ENCODE measurements around the gene ASB11.
A peak's percentile ranks its signal among the peaks of the same experiment; 100 is the strongest.

Gene ASB11

GRCh38 chrX:15299941-15300851, 15.2 kb downstream of the ASB11 start:
- H3K4me2 ChIP-seq (ENCODE audit: low read length) = no peak overlapping the region
- H3F3A ChIP-seq (ENCODE audit: control insufficient read depth, insufficient read depth) = no peaks in the 10 kb centered on the region
- no peak overlapping the region for H3K27ac ChIP-seq (ENCODE audit: low read depth, low read length)
- no peaks in the 10 kb centered on the region for H3K9me3 ChIP-seq (ENCODE audit: control insufficient read depth, insufficient read depth, low read length)
- H3K27me3 ChIP-seq (ENCODE audit: control insufficient read depth, low read length) = no peaks in the 10 kb centered on the region
- H3K9me2 ChIP-seq (replicated peaks; ENCODE audit: control insufficient read depth, low read length) = no peaks in the 10 kb centered on the region
- no peaks in the 10 kb centered on the region for H3K36me3 ChIP-seq (ENCODE audit: control insufficient read depth, low read length)
- H4K20me1 ChIP-seq (ENCODE audit: control insufficient read depth, insufficient read depth, low read depth, low read length) = no peaks in the 10 kb centered on the region
- H3K79me2 ChIP-seq (ENCODE audit: control insufficient read depth, low read length) = no peaks in the 10 kb centered on the region
- TF ChIP-seq, protein P1, sequence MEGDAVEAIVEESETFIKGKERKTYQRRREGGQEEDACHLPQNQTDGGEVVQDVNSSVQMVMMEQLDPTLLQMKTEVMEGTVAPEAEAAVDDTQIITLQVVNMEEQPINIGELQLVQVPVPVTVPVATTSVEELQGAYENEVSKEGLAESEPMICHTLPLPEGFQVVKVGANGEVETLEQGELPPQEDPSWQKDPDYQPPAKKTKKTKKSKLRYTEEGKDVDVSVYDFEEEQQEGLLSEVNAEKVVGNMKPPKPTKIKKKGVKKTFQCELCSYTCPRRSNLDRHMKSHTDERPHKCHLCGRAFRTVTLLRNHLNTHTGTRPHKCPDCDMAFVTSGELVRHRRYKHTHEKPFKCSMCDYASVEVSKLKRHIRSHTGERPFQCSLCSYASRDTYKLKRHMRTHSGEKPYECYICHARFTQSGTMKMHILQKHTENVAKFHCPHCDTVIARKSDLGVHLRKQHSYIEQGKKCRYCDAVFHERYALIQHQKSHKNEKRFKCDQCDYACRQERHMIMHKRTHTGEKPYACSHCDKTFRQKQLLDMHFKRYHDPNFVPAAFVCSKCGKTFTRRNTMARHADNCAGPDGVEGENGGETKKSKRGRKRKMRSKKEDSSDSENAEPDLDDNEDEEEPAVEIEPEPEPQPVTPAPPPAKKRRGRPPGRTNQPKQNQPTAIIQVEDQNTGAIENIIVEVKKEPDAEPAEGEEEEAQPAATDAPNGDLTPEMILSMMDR (IDR thresholded peaks at IDR 0.05; ENCODE audit: low read depth, low read length, poor library complexity, severe bottlenecking) = peak; percentile 42
- TF ChIP-seq EZH2phosphoT487 (IDR thresholded peaks at IDR 0.05; ENCODE audit: borderline replicate concordance, low read length) = no peak
- H3K4me3 ChIP-seq (ENCODE audit: low read length) = no peak overlapping the region
- no peaks in the 10 kb centered on the region for H3K4me1 ChIP-seq (ENCODE audit: control insufficient read depth, low read length)

- H3K36me3 ChIP-seq (ENCODE audit: control insufficient read depth, low read length) = no peaks in the 10 kb centered on the region
- no peaks in the 10 kb centered on the region for H3K4me1 ChIP-seq (ENCODE audit: control insufficient read depth, low read length)
- no peaks in the 10 kb centered on the region for H3K9me3 ChIP-seq (ENCODE audit: control insufficient read depth, insufficient read depth, low read length)
- H3K27ac ChIP-seq (ENCODE audit: low read depth, low read length) = no peak overlapping the region
- no peak overlapping the region for H3K4me2 ChIP-seq (ENCODE audit: low read length)
- no peaks in the 10 kb centered on the region for H4K20me1 ChIP-seq (ENCODE audit: control insufficient read depth, insufficient read depth, low read depth, low read length)
- no peaks in the 10 kb centered on the region for H3K79me2 ChIP-seq (ENCODE audit: control insufficient read depth, low read length)
- no peaks in the 10 kb centered on the region for H3F3A ChIP-seq (ENCODE audit: control insufficient read depth, insufficient read depth)
- H3K9me2 ChIP-seq (replicated peaks; ENCODE audit: control insufficient read depth, low read length) = no peaks in the 10 kb centered on the region
- H3K27me3 ChIP-seq (ENCODE audit: control insufficient read depth, low read length) = no peaks in the 10 kb centered on the region
- H3K4me3 ChIP-seq (ENCODE audit: low read length) = no peak overlapping the region
- TF ChIP-seq, protein P1 (IDR thresholded peaks at IDR 0.05; ENCODE audit: low read depth, low read length, poor library complexity, severe bottlenecking) = no peak
- no peak for TF ChIP-seq EZH2phosphoT487 (IDR thresholded peaks at IDR 0.05; ENCODE audit: borderline replicate concordance, low read length)
Measured at GRCh38 chrX:15298780-15299179, 16.7 kb downstream of the ASB11 start.

- H3K27me3 ChIP-seq (ENCODE audit: control insufficient read depth, low read length) = no peaks in the 10 kb centered on the region
- no peaks in the 10 kb centered on the region for H4K20me1 ChIP-seq (ENCODE audit: control insufficient read depth, insufficient read depth, low read depth, low read length)
- no peak overlapping the region for H3K27ac ChIP-seq (ENCODE audit: low read depth, low read length)
- no peaks in the 10 kb centered on the region for H3F3A ChIP-seq (ENCODE audit: control insufficient read depth, insufficient read depth)
- no peaks in the 10 kb centered on the region for H3K36me3 ChIP-seq (ENCODE audit: control insufficient read depth, low read length)
- no peaks in the 10 kb centered on the region for H3K9me2 ChIP-seq (replicated peaks; ENCODE audit: control insufficient read depth, low read length)
- H3K4me1 ChIP-seq (ENCODE audit: control insufficient read depth, low read length) = no peaks in the 10 kb centered on the region
- TF ChIP-seq, protein P1 (IDR thresholded peaks at IDR 0.05; ENCODE audit: low read depth, low read length, poor library complexity, severe bottlenecking) = no peak
- no peak for TF ChIP-seq EZH2phosphoT487 (IDR thresholded peaks at IDR 0.05; ENCODE audit: borderline replicate concordance, low read length)
- no peaks in the 10 kb centered on the region for H3K79me2 ChIP-seq (ENCODE audit: control insufficient read depth, low read length)
- no peaks in the 10 kb centered on the region for H3K9me3 ChIP-seq (ENCODE audit: control insufficient read depth, insufficient read depth, low read length)
- H3K4me2 ChIP-seq (ENCODE audit: low read length) = no peak overlapping the region
- no peak overlapping the region for H3K4me3 ChIP-seq (ENCODE audit: low read length)
Measured at GRCh38 chrX:15298201-15298600, 17.2 kb downstream of the ASB11 start.
